HEK293 (cell line): ENCODE measurements around the gene PDE11A.

Source experiments
- TCF7L2 ChIP-seq: IDR thresholded peaks from 2 replicates; pipeline ENCODE4 v1.6.1; 2011; ENCODE audit warnings: low read depth, mild to moderate bottlenecking, inconsistent platforms, low read length, moderate library complexity, borderline replicate concordance
- YY1 ChIP-seq: fragments of 450-650 bp; formaldehyde crosslinking; IDR thresholded peaks from 2 replicates; pipeline ENCODE4 v1.5.1; 2018; ENCODE audit warnings: missing biosample characterization, missing genetic modification characterization
- ZBTB7A ChIP-seq: fragments of 450-650 bp; formaldehyde crosslinking; IDR thresholded peaks from 2 replicates; pipeline ENCODE4 v1.5.1; 2016; ENCODE audit warnings: low read depth, missing biosample characterization, missing genetic modification characterization
- ZNF248 ChIP-seq: fragments of 450-650 bp; formaldehyde crosslinking; IDR thresholded peaks from 2 replicates; pipeline ENCODE4 v1.5.1; 2017; ENCODE audit warnings: missing biosample characterization, missing genetic modification characterization
- ZNF510 ChIP-seq: fragments of 450-650 bp; formaldehyde crosslinking; IDR thresholded peaks from 2 replicates; pipeline ENCODE4 v1.5.1; 2018; ENCODE audit warnings: mild to moderate bottlenecking, missing genetic modification characterization, missing biosample characterization; ENCODE audit not compliant: insufficient replicate concordance
- ZNF596 ChIP-seq: fragments of 450-650 bp; IDR thresholded peaks from 2 replicates; pipeline ENCODE4 v1.5.0; 2018; ENCODE audit warnings: missing biosample characterization, mild to moderate bottlenecking, missing genetic modification characterization, moderate library complexity
- ZNF621 ChIP-seq: fragments of 450-650 bp; formaldehyde crosslinking; IDR thresholded peaks from 2 replicates; pipeline ENCODE4 v1.5.1; 2017; ENCODE audit warnings: missing biosample characterization, missing genetic modification characterization
- TF ChIP-seq, protein P1 (sequence below): fragments of 450-650 bp; formaldehyde crosslinking; IDR thresholded peaks from 2 replicates; pipeline ENCODE4 v1.5.1; 2016; ENCODE audit warnings: missing biosample characterization, missing genetic modification characterization
- TF ChIP-seq, protein P2 (sequence below): fragments of 450-650 bp; formaldehyde crosslinking; IDR thresholded peaks from 2 replicates; pipeline ENCODE4 v1.5.1; 2016; ENCODE audit warnings: missing biosample characterization, missing genetic modification characterization
- TF ChIP-seq, protein P3 (sequence below): fragments of 450-650 bp; formaldehyde crosslinking; IDR thresholded peaks from 2 replicates; pipeline ENCODE4 v1.5.1; 2016; ENCODE audit warnings: missing biosample characterization, missing genetic modification characterization
- TF ChIP-seq, protein P4 (sequence below): fragments of 450-650 bp; formaldehyde crosslinking; IDR thresholded peaks from 2 replicates; pipeline ENCODE4 v1.5.1; 2016; ENCODE audit warnings: missing biosample characterization, missing genetic modification characterization
- TF ChIP-seq, protein P5 (sequence below): fragments of 450-650 bp; formaldehyde crosslinking; conservative IDR thresholded peaks from 2 replicates; pipeline ENCODE4 v1.5.1; 2016; ENCODE audit warnings: low read depth, missing biosample characterization, missing genetic modification characterization

DNA sequence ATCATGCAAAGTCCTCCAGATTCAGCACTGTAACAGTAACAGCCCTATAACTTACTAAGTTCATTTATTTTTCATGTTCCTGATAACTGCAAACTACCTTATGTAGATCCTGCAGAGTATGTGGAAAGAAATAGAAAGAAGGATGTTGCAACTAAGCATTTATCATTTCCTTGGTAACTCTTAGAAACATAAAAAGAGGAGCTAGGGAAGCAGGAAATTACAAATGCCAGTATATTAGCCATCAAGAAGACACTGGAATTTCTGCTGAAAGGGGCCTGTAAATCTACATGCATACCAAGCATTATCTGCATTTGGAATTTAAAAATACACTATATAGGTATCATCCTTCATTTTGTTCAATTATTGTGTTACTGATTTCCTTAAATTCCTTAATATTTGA, 66.8 kb downstream of the PDE11A start:
- TF ChIP-seq, protein P1, sequence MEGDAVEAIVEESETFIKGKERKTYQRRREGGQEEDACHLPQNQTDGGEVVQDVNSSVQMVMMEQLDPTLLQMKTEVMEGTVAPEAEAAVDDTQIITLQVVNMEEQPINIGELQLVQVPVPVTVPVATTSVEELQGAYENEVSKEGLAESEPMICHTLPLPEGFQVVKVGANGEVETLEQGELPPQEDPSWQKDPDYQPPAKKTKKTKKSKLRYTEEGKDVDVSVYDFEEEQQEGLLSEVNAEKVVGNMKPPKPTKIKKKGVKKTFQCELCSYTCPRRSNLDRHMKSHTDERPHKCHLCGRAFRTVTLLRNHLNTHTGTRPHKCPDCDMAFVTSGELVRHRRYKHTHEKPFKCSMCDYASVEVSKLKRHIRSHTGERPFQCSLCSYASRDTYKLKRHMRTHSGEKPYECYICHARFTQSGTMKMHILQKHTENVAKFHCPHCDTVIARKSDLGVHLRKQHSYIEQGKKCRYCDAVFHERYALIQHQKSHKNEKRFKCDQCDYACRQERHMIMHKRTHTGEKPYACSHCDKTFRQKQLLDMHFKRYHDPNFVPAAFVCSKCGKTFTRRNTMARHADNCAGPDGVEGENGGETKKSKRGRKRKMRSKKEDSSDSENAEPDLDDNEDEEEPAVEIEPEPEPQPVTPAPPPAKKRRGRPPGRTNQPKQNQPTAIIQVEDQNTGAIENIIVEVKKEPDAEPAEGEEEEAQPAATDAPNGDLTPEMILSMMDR (tag by site-specific recombination) = no peak
- TF ChIP-seq YY1 (no peak), ZBTB7A (tag by site-specific recombination) (no peak), ZNF510 (no peak), ZNF248 (no peak), TCF7L2 (no peak), ZNF596 (no peak), ZNF621 (tag by site-specific recombination) (no peak)
- TF ChIP-seq, protein P2, sequence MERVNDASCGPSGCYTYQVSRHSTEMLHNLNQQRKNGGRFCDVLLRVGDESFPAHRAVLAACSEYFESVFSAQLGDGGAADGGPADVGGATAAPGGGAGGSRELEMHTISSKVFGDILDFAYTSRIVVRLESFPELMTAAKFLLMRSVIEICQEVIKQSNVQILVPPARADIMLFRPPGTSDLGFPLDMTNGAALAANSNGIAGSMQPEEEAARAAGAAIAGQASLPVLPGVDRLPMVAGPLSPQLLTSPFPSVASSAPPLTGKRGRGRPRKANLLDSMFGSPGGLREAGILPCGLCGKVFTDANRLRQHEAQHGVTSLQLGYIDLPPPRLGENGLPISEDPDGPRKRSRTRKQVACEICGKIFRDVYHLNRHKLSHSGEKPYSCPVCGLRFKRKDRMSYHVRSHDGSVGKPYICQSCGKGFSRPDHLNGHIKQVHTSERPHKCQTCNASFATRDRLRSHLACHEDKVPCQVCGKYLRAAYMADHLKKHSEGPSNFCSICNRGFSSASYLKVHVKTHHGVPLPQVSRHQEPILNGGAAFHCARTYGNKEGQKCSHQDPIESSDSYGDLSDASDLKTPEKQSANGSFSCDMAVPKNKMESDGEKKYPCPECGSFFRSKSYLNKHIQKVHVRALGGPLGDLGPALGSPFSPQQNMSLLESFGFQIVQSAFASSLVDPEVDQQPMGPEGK (tag by site-specific recombination) = no peak
- TF ChIP-seq, protein P3, sequence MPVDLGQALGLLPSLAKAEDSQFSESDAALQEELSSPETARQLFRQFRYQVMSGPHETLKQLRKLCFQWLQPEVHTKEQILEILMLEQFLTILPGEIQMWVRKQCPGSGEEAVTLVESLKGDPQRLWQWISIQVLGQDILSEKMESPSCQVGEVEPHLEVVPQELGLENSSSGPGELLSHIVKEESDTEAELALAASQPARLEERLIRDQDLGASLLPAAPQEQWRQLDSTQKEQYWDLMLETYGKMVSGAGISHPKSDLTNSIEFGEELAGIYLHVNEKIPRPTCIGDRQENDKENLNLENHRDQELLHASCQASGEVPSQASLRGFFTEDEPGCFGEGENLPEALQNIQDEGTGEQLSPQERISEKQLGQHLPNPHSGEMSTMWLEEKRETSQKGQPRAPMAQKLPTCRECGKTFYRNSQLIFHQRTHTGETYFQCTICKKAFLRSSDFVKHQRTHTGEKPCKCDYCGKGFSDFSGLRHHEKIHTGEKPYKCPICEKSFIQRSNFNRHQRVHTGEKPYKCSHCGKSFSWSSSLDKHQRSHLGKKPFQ (tag by site-specific recombination) = no peak
- TF ChIP-seq, protein P4, sequence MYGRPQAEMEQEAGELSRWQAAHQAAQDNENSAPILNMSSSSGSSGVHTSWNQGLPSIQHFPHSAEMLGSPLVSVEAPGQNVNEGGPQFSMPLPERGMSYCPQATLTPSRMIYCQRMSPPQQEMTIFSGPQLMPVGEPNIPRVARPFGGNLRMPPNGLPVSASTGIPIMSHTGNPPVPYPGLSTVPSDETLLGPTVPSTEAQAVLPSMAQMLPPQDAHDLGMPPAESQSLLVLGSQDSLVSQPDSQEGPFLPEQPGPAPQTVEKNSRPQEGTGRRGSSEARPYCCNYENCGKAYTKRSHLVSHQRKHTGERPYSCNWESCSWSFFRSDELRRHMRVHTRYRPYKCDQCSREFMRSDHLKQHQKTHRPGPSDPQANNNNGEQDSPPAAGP = no peak
- TF ChIP-seq, protein P5, sequence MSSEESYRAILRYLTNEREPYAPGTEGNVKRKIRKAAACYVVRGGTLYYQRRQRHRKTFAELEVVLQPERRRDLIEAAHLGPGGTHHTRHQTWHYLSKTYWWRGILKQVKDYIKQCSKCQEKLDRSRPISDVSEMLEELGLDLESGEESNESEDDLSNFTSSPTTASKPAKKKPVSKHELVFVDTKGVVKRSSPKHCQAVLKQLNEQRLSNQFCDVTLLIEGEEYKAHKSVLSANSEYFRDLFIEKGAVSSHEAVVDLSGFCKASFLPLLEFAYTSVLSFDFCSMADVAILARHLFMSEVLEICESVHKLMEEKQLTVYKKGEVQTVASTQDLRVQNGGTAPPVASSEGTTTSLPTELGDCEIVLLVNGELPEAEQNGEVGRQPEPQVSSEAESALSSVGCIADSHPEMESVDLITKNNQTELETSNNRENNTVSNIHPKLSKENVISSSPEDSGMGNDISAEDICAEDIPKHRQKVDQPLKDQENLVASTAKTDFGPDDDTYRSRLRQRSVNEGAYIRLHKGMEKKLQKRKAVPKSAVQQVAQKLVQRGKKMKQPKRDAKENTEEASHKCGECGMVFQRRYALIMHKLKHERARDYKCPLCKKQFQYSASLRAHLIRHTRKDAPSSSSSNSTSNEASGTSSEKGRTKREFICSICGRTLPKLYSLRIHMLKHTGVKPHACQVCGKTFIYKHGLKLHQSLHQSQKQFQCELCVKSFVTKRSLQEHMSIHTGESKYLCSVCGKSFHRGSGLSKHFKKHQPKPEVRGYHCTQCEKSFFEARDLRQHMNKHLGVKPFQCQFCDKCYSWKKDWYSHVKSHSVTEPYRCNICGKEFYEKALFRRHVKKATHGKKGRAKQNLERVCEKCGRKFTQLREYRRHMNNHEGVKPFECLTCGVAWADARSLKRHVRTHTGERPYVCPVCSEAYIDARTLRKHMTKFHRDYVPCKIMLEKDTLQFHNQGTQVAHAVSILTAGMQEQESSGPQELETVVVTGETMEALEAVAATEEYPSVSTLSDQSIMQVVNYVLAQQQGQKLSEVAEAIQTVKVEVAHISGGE (tag by site-specific recombination) = no peak
